HepG2 (cell line): ENCODE measurements around the gene WDR87. TPM values are rescaled to one million over a fixed set of nuclear protein-coding genes. Genes with fewer than 3 reads are reported as not detected.

Experiments used
- ATRX ChIP-seq: sonication (generic); formaldehyde crosslinking; IDR thresholded peaks from 2 replicates; pipeline ENCODE4 v1.4.0; 2020; ENCODE audit warnings: missing genetic modification reagents, borderline replicate concordance
- CCAR2 ChIP-seq: fragments of 200-400 bp; formaldehyde crosslinking; optimal IDR thresholded peaks from 2 replicates; pipeline ENCODE3; 2018; ENCODE audit warnings: low read depth, mild to moderate bottlenecking, low read length, moderate library complexity
- CERS6 ChIP-seq: sonication (generic); formaldehyde crosslinking; IDR thresholded peaks from 2 replicates; pipeline ENCODE4 v1.5.0; 2020; ENCODE audit warnings: missing genetic modification reagents
- HMG20A ChIP-seq: IDR thresholded peaks from 2 replicates; pipeline ENCODE4 v1.6.1; 2016; ENCODE audit warnings: borderline replicate concordance
- HNRNPH1 ChIP-seq: fragments of 200-400 bp; formaldehyde crosslinking; optimal IDR thresholded peaks from 2 replicates; pipeline ENCODE3; 2017; ENCODE audit warnings: mild to moderate bottlenecking, low read depth, low read length
- HOXA5 ChIP-seq: sonication (generic); formaldehyde crosslinking; IDR thresholded peaks from 2 replicates; pipeline ENCODE4 v1.4.0; 2020; ENCODE audit warnings: missing genetic modification reagents
- MTF2 ChIP-seq: sonication (generic); formaldehyde crosslinking; IDR thresholded peaks from 2 replicates; pipeline ENCODE4 v1.5.0; 2020; ENCODE audit warnings: missing genetic modification reagents, borderline replicate concordance
- MXD3 ChIP-seq: IDR thresholded peaks from 2 replicates; pipeline ENCODE4 v1.6.1; 2016; ENCODE audit warnings: mild to moderate bottlenecking, missing biosample characterization, missing genetic modification reagents
- SATB2 ChIP-seq: sonication (generic); formaldehyde crosslinking; IDR thresholded peaks from 2 replicates; pipeline ENCODE4 v1.5.0; 2020; ENCODE audit warnings: missing genetic modification reagents
- USF2 ChIP-seq, 2 experiments: sonication (generic) in 1 of 2; formaldehyde crosslinking in 1 of 2; IDR thresholded peaks; 2 replicates each; pipeline versions ENCODE4 v1.5.1 to v1.6.1; 2011 to 2020; ENCODE audit warnings: borderline replicate concordance in 1 of 2, low read depth in 1 of 2, low read length in 1 of 2, mild to moderate bottlenecking in 1 of 2, missing genetic modification reagents in 1 of 2, moderate library complexity in 1 of 2
- XRCC5 ChIP-seq: fragments of 200-400 bp; formaldehyde crosslinking; optimal IDR thresholded peaks from 2 replicates; pipeline ENCODE3; 2017; ENCODE audit warnings: mild to moderate bottlenecking, low read length
- ZBTB2 ChIP-seq: sonication (generic); formaldehyde crosslinking; IDR thresholded peaks from 2 replicates; pipeline ENCODE4 v1.8.0; 2022; ENCODE audit warnings: low read depth, missing genetic modification reagents
- ZHX2 ChIP-seq, 2 experiments: sonication (generic) in 1 of 2; formaldehyde crosslinking in 1 of 2; IDR thresholded peaks; 2 replicates each; pipeline versions ENCODE4 v1.6.1 to v1.9.0; 2014 to 2022; ENCODE audit warnings: antibody characterized with exemption in 1 of 2, borderline replicate concordance in 1 of 2, inconsistent platforms in 1 of 2, low read depth in 1 of 2, missing genetic modification reagents in 1 of 2
- ZNF792 ChIP-seq: IDR thresholded peaks from 2 replicates; pipeline ENCODE4 v1.6.1; 2016
- polyA plus RNA-seq, 8 experiments: library from polyadenylated mRNA; depleted of rRNA in 3 of 8; stranded (reverse) in 7 of 8; unstranded in 1 of 8; fragments of >200 nt; fragmentation: Illumina TruSeq in 4 of 8; extraction: Trizol in 4 of 8; gene quantifications; 2 replicates each; pipeline versions ENCODE4 v1.2.1 to v1.2.3, GENCODE V29; 2011 to 2016; ENCODE audit warnings: low read depth in 4 of 8, missing spikeins in 1 of 8, mixed read lengths in 1 of 8; ENCODE audit not compliant: insufficient read depth in 1 of 8
- total RNA-seq, 5 experiments: library from RNA; depleted of rRNA; stranded (reverse); fragments of >200 nt; fragmentation: Illumina TruSeq; extraction: Trizol; gene quantifications; 2 replicates each; pipeline ENCODE4 v1.2.3, GENCODE V29; 2016; ENCODE audit warnings: low read depth in 1 of 5

WDR87 gene
- total and polyA plus RNA-seq, 2 of the 13 experiments (the other 11 are each of a cell fraction or from before 2014, with no cell fraction given), result not detected

GRCh38 chr19:37906869-37907734 lies 708 bp upstream of the WDR87 start, which contains the start of gene SIPA1L3 (continued):
- TF ChIP-seq CCAR2, result no peak
- peak; percentile 57 for TF ChIP-seq XRCC5
- TF ChIP-seq HNRNPH1, result no peak
- TF ChIP-seq ZNF792 (CRISPR knock-in tag), result no peak
- no peak for TF ChIP-seq ZHX2 (IDR thresholded peaks at IDR 0.05; ENCODE audit: low read depth)
- no peak for TF ChIP-seq ZHX2 (CRISPR knock-in tag; IDR thresholded peaks at IDR 0.05; ENCODE audit: borderline replicate concordance)
- TF ChIP-seq MXD3 (CRISPR knock-in tag), result no peak
- TF ChIP-seq MTF2 (CRISPR knock-in tag), result no peak; the same call in 1 of the 2 replicates
- TF ChIP-seq SATB2 (CRISPR knock-in tag), result no peak
- TF ChIP-seq ZBTB2 (CRISPR knock-in tag), result peak; percentile 69; the same call in 1 of the 2 replicates
- TF ChIP-seq HMG20A (CRISPR knock-in tag), result no peak
- no peak for TF ChIP-seq ATRX (CRISPR knock-in tag)
- TF ChIP-seq HOXA5 (CRISPR knock-in tag), result no peak; the same call in 1 of the 2 replicates
- TF ChIP-seq CERS6 (CRISPR knock-in tag), result no peak
- TF ChIP-seq USF2 (IDR thresholded peaks at IDR 0.05; ENCODE audit: low read depth, low read length), result no peak
- TF ChIP-seq USF2 (CRISPR knock-in tag; IDR thresholded peaks at IDR 0.05; ENCODE audit: borderline replicate concordance), result no peak
